Skeletal muscle satellite cell (primary cell): ENCODE measurements around the gene DSCAM.

Source experiments
- H3K27me3 ChIP-seq: 2 replicates; pipeline ENCODE4 v1.7.0; 2013; ENCODE audit warnings: low read length; ENCODE audit not compliant: control insufficient read depth, insufficient read depth
- H3K36me3 ChIP-seq: 2 replicates; pipeline ENCODE4 v1.7.0; 2013; ENCODE audit warnings: mild to moderate bottlenecking, control low read depth, low read length; ENCODE audit not compliant: insufficient read depth
- H3K4me1 ChIP-seq: 2 replicates; pipeline ENCODE4 v1.7.0; 2013; ENCODE audit warnings: low read length; ENCODE audit not compliant: control insufficient read depth, insufficient read depth
- H3K4me2 ChIP-seq: 2 replicates; pipeline ENCODE4 v1.7.0; 2013; ENCODE audit warnings: mild to moderate bottlenecking, low read length
- H3K4me3 ChIP-seq: 2 replicates; pipeline ENCODE4 v1.7.0; 2013; ENCODE audit warnings: low read length
- H3K9ac ChIP-seq: 2 replicates; pipeline ENCODE4 v1.7.0; 2013; ENCODE audit warnings: mild to moderate bottlenecking, low read depth, low read length, moderate library complexity
- H3K9me3 ChIP-seq: replicated peaks from 2 replicates; pipeline ENCODE4 v1.7.0; 2013; ENCODE audit warnings: mild to moderate bottlenecking, control low read depth, low read length

DSCAM gene

DNA sequence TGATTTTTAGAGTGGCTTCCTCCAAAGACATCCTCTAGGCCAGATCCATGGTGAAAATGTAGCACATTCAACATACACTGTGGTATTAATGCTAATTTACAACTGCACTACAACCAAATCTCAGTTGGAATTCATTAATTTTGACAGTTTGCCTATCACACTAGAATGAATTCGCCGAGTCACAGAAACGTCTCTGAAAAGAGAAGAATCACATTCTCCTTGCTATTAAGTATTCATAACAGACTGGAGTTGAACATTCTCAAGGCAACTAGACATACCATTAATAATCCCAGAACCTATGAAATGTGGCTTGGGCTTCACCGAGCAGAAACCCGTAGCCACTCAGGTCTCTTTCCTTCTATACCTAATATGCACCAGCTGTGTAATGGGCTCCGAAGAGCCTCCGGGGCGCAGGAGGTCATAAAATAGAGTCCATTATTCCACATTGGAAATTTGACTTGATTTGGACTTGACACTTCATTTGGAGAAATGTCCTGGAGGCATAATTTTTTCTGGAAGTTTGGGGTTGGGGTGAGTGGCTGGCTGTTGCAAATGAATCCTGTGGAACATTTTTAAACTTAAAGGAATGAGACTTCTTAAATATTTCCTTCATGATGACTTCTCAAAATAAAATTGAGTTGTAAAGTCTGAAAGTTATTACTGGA is 117.1 kb downstream of the DSCAM start:
- Histone ChIP-seq H3K9me3 (peaks cover 5% of the 10 kb centered on the region), H3K27me3 (no peaks in the 10 kb centered on the region), H3K4me3 (no peak overlapping the region)

DNA sequence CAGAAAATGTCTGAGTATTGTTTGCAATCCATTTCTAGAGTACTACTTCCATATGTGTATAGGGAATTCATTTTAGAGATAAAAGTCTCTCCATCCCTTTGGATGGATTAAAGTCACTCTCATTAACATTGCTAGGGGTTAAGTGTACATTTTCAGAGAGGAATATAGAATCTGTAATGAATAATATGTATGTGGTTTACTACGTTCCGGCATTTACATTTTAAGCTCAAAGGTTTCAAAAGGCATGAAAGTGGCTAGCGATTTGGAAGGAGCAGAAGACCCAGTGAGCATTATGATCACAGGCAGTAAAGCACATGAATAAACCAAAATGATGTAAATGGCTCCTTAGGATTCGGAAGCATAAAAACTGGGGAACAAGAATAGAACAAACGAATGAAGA is 123.0 kb downstream of the DSCAM start:
- H3K4me2 ChIP-seq, result no peak overlapping the region
- H3K9ac ChIP-seq, result no peak overlapping the region
- H3K9me3 ChIP-seq, result peaks cover 14% of the 10 kb centered on the region
- H3K36me3 ChIP-seq, result no peaks in the 10 kb centered on the region
- no peak overlapping the region for H3K4me3 ChIP-seq
- no peaks in the 10 kb centered on the region for H3K27me3 ChIP-seq
- no peaks in the 10 kb centered on the region for H3K4me1 ChIP-seq

More for the DNA sequence above, 117.1 kb downstream of the DSCAM start:
- H3K9ac ChIP-seq, result no peak overlapping the region
- H3K4me1 ChIP-seq, result no peaks in the 10 kb centered on the region
- H3K36me3 ChIP-seq, result no peaks in the 10 kb centered on the region
- no peak overlapping the region for H3K4me2 ChIP-seq

DNA sequence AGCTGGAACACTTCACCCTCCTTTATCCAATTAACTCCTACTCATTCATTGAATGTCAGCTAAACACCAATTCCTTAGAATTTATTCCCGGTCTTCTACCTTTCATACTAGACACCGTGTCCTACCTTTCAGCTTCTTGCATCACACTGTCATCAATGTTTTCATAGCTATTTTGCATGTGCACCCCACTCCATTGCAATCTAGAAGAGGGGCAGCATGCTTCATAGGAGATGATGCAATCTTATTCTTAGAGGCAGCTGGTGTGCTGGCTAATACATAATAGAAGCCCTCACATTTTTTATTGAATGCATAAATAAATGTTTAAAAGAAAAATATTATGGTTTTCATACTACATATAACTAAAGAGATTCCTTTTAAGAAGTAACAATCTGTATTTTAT is 123.6 kb downstream of the DSCAM start:
- Histone ChIP-seq H3K36me3 (no peaks in the 10 kb centered on the region), H3K4me1 (no peaks in the 10 kb centered on the region), H3K9ac (no peak overlapping the region), H3K9me3 (peaks cover 14% of the 10 kb centered on the region), H3K4me2 (no peak overlapping the region), H3K4me3 (no peak overlapping the region), H3K27me3 (no peaks in the 10 kb centered on the region)

DNA sequence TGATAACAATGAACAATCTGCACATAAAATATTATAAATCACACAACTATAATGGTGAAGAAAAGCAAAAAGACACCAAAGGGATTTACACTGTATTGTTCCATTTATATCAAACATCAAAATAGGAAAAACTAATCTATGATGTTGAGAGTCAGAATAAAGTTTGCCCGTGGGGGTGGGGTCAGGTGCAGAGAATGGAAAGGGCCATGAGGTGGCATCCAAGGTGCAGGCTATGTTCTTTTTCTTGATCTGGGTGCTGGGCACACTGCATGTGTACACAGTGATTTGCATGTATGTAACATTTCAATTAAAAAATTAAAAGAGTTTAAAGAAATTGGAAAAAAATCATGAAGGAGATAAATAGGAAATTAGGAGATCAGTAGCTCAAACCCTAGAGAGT is 127.3 kb downstream of the DSCAM start:
- H3K9me3 ChIP-seq, result peaks cover 15% of the 10 kb centered on the region
- H3K27me3 ChIP-seq, result no peaks in the 10 kb centered on the region
- H3K36me3 ChIP-seq, result no peaks in the 10 kb centered on the region
- H3K4me1 ChIP-seq, result no peaks in the 10 kb centered on the region
- H3K9ac ChIP-seq, result no peak overlapping the region
- H3K4me2 ChIP-seq, result no peak overlapping the region
- H3K4me3 ChIP-seq, result no peak overlapping the region

DNA sequence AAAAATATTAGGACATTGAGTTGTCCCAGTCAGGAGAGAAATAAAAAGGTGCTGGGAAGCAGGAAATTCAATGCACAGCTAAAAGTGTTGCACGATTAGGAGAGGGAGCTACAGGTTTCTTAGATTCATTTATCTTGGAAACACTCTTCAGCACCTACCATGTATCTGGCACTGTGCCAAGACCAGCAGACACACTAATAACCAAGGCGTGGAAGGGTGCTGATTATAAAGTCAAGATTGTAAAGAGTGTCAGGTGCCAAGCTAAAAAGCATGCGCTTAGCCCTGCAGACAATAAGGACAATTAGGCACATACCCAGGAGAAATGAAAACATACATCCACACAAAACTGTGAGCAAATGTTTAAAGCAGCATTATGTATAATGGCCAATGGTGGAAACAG is 129.9 kb downstream of the DSCAM start:
- H3K4me1 ChIP-seq, result no peaks in the 10 kb centered on the region
- no peak overlapping the region for H3K4me2 ChIP-seq
- no peaks in the 10 kb centered on the region for H3K27me3 ChIP-seq
- no peaks in the 10 kb centered on the region for H3K36me3 ChIP-seq
- no peak overlapping the region for H3K4me3 ChIP-seq
- H3K9me3 ChIP-seq, result peaks cover 13% of the 10 kb centered on the region
- no peak overlapping the region for H3K9ac ChIP-seq

DNA sequence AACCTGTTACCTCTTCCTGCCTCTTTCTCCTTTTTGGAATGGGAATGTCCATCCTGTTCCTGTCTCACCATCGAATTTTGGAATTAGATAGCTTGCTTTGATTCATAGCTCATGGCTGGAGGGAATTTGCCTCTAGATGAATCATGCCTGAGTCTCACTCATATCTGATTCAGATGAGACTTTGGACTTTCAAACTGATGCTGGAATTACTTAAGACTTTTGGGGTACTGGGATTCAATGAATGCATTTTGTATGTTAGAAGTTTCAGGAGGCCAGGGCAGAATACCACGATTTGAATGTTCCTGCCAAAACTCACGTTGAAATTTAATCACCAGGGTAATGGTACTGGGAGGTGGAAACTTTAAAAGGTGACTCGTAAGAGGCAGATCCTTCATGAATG is 132.4 kb downstream of the DSCAM start:
- H3K9me3 ChIP-seq, result peaks cover 19% of the 10 kb centered on the region
- H3K4me1 ChIP-seq, result no peaks in the 10 kb centered on the region
- H3K4me3 ChIP-seq, result no peak overlapping the region
- no peaks in the 10 kb centered on the region for H3K36me3 ChIP-seq
- H3K4me2 ChIP-seq, result no peak overlapping the region
- H3K9ac ChIP-seq, result no peak overlapping the region
- H3K27me3 ChIP-seq, result no peaks in the 10 kb centered on the region

DNA sequence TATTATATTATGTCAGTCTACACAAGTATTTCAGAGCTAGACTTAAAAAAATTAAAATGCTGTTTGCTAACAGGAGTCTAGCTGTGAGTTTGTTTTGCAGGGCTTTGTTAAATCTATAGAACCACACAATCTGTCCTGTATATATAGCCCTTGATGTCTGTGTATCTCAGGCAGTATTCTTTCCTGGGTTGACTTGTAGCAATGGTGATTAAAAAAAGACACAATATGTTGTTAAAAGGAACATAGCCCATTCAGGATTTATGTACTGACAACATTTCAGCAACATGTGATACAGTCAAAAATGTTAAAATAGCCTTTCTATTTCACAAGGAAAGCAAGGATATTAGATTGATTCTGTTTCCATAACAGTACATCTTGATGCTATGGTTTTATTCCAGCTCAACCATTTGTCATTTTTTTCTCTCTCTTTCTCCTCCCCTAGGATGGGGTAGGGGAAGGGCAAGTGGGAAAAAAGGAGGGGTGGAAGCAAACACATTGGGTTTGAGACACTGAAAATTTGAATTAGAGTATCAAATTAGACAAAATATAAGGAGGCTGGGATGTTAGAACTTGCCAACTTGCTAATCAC is 139.2 kb downstream of the DSCAM start:
- Histone ChIP-seq H3K27me3 (no peaks in the 10 kb centered on the region), H3K4me3 (no peak overlapping the region), H3K9me3 (peaks cover 12% of the 10 kb centered on the region), H3K4me1 (no peaks in the 10 kb centered on the region), H3K36me3 (no peaks in the 10 kb centered on the region), H3K9ac (no peak overlapping the region), H3K4me2 (no peak overlapping the region)

DNA sequence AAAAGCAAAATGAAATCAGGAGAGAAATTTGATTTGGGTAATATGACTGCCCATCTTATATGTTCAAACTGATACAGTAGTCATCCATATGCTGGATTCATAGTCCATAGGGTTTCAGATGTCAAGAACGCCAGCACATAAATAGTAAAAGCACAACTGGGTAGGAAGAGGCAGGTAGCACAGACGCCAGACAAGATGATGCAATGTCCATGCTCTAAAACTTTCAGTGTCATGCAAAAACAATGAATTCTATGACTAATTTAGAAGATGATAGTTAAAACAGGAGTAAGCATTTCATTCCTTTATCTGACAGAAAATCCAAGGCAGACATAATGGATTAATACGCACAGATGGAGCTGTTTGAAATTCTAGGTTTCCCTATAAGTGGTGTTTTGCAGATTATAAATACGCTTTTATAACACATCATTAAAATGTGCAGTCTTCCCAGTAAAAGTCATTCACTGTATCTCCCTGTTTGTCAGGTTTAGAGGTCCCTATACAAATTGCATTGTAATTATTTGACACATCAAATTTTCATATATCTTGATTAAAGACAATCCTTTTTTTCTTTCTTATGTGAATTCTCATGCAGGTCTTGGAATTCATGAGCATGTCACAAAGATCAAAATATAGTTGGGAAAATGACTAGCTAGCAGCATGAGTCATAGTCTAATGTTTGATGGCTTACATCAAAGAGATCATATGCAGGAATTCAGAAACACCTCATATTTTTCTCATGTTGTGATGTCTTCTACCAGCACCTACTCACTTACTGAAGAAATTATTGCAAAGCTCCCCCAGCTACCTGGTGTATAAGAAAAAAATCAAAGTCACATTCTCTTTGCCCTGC is 139.9 kb downstream of the DSCAM start:
- Histone ChIP-seq H3K36me3 (no peaks in the 10 kb centered on the region), H3K9me3 (peaks cover 12% of the 10 kb centered on the region), H3K4me3 (no peak overlapping the region), H3K4me1 (no peaks in the 10 kb centered on the region), H3K27me3 (no peaks in the 10 kb centered on the region), H3K4me2 (no peak overlapping the region), H3K9ac (no peak overlapping the region)

DNA sequence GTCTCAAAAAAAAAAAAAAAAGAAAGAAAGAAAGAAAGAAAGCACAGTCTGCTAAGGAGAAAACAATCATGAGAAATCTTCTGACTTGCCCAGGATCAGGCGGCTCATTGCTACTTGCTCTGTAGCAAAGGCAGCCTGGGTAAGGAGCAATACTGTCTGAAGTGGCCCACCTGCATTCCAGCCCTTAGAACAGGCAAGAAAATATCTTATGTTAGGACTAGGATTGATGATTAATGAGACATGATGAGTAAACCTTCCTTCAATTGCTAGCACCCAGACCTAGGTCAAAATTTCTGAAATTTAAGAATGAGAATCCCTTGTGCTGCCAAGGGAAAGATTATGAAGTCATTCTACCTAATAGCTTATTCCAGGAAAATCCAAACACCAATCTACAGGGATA is 140.8 kb downstream of the DSCAM start:
- Histone ChIP-seq H3K4me1 (no peaks in the 10 kb centered on the region), H3K4me2 (no peak overlapping the region), H3K36me3 (no peaks in the 10 kb centered on the region), H3K4me3 (no peak overlapping the region), H3K27me3 (no peaks in the 10 kb centered on the region), H3K9ac (no peak overlapping the region), H3K9me3 (peaks cover 5% of the 10 kb centered on the region)

DNA sequence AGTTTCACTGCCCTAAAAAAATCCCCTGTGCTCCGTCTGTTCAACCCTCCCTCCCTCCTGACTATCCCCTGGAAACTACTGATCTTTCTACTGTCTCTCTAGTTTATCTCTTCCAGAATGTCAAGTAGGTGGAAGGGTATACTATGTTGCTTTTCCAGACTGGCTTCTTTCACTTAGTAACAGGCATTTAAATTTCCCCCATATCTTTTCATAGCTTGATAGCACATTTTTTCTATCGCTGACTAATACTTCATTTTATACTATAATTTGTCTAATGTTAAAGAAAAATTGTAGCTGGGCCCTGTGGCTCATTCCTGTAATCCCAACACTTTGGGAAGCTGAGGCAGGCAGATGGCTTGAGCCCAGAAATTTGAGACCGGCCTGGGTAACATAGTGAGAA is 142.8 kb downstream of the DSCAM start:
- H3K4me1 ChIP-seq, result no peaks in the 10 kb centered on the region
- H3K27me3 ChIP-seq, result no peaks in the 10 kb centered on the region
- peaks cover 11% of the 10 kb centered on the region for H3K9me3 ChIP-seq
- H3K9ac ChIP-seq, result no peak overlapping the region
- no peak overlapping the region for H3K4me2 ChIP-seq
- H3K4me3 ChIP-seq, result no peak overlapping the region
- H3K36me3 ChIP-seq, result no peaks in the 10 kb centered on the region

DNA sequence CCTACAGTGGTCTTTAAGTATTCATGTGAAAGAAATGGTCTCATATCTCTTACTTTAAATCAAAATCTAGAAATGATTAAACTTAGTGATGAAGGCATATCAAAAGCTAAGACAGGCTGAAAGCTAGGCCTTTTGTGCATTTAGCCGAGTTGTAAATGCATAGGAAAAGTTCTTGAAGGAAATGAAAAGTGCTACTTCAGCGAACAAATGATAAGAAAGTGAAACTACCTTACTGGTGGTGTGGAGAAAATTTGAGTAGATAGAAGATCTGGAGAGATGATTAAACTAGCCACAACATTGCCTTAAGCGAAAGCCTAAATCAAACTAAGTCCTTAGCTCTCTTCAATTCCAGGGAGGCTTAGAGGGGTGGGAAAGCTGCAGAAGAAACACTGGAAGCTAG is 147.6 kb downstream of the DSCAM start:
- Histone ChIP-seq H3K27me3 (no peaks in the 10 kb centered on the region), H3K9ac (no peak overlapping the region), H3K4me2 (no peak overlapping the region), H3K4me3 (no peak overlapping the region), H3K36me3 (no peaks in the 10 kb centered on the region), H3K4me1 (no peaks in the 10 kb centered on the region), H3K9me3 (peaks cover 22% of the 10 kb centered on the region)
